HepG2 (cell line): ENCODE data around the gene OARD1. TPM values are rescaled to one million over a fixed set of nuclear protein-coding genes. Genes with fewer than 3 reads are reported as not detected.

Source experiments
- CHD2 ChIP-seq: IDR thresholded peaks from 2 replicates; pipeline ENCODE4 v1.6.1; 2011; ENCODE audit warnings: low read depth, low read length, improper control_type of control experiment
- IRF9 ChIP-seq: sonication (generic); formaldehyde crosslinking; IDR thresholded peaks from 2 replicates; pipeline ENCODE4 v1.8.0; 2022; ENCODE audit warnings: missing genetic modification reagents, mild to moderate bottlenecking, borderline replicate concordance
- JUNB ChIP-seq: sonication (generic); formaldehyde crosslinking; IDR thresholded peaks from 2 replicates; pipeline ENCODE4 v1.8.0; 2022; ENCODE audit warnings: missing genetic modification reagents, mild to moderate bottlenecking, borderline replicate concordance
- KLF12 ChIP-seq: sonication (generic); formaldehyde crosslinking; IDR thresholded peaks from 2 replicates; pipeline ENCODE4 v1.4.0; 2020; ENCODE audit warnings: missing genetic modification reagents, borderline replicate concordance
- MTERF4 ChIP-seq: sonication (generic); formaldehyde crosslinking; IDR thresholded peaks from 2 replicates; pipeline ENCODE4 v1.8.0; 2023; ENCODE audit warnings: mild to moderate bottlenecking, missing genetic modification reagents
- NCOA1 ChIP-seq: sonication (generic); formaldehyde crosslinking; IDR thresholded peaks from 2 replicates; pipeline ENCODE4 v1.9.0; 2021; ENCODE audit warnings: missing genetic modification reagents
- ONECUT2 ChIP-seq: sonication (generic); formaldehyde crosslinking; IDR thresholded peaks from 2 replicates; pipeline ENCODE4 v1.4.0; 2020; ENCODE audit warnings: missing genetic modification reagents
- SP5 ChIP-seq: IDR thresholded peaks from 2 replicates; pipeline ENCODE4 v1.6.1; 2016; ENCODE audit warnings: low read depth, borderline replicate concordance
- SSRP1 ChIP-seq: IDR thresholded peaks from 2 replicates; pipeline ENCODE4 v1.6.1; 2016; ENCODE audit warnings: control low read depth
- TBP ChIP-seq: sonication (generic); formaldehyde crosslinking; IDR thresholded peaks from 2 replicates; pipeline ENCODE4 v1.5.0; 2020; ENCODE audit warnings: missing genetic modification reagents
- TRAFD1 ChIP-seq: sonication (generic); formaldehyde crosslinking; IDR thresholded peaks from 2 replicates; pipeline ENCODE4 v1.5.1; 2020; ENCODE audit warnings: missing genetic modification reagents, mild to moderate bottlenecking, borderline replicate concordance
- YEATS2 ChIP-seq: sonication (generic); formaldehyde crosslinking; IDR thresholded peaks from 2 replicates; pipeline ENCODE4 v1.4.0; 2020; ENCODE audit warnings: missing genetic modification reagents, borderline replicate concordance
- ZMAT5 ChIP-seq: sonication (generic); formaldehyde crosslinking; IDR thresholded peaks from 2 replicates; pipeline ENCODE4 v1.5.0; 2020; ENCODE audit warnings: mild to moderate bottlenecking, low read depth, missing genetic modification reagents, borderline replicate concordance
- ZMYM3 ChIP-seq: sonication (generic); formaldehyde crosslinking; IDR thresholded peaks from 2 replicates; pipeline ENCODE4 v1.5.1; 2020; ENCODE audit warnings: mild to moderate bottlenecking, missing genetic modification reagents
- ZMYM4 ChIP-seq: sonication (generic); formaldehyde crosslinking; IDR thresholded peaks from 2 replicates; pipeline ENCODE4 v1.8.1; 2023; ENCODE audit warnings: mild to moderate bottlenecking, missing genetic modification reagents
- ZNF280D ChIP-seq: sonication (generic); formaldehyde crosslinking; IDR thresholded peaks from 2 replicates; pipeline ENCODE4 v1.5.1; 2020; ENCODE audit warnings: mild to moderate bottlenecking, missing genetic modification reagents
- ZNF576 ChIP-seq: sonication (generic); formaldehyde crosslinking; IDR thresholded peaks from 2 replicates; pipeline ENCODE4 v1.4.0; 2020; ENCODE audit warnings: mild to moderate bottlenecking, missing genetic modification reagents
- ZNF747 ChIP-seq: sonication (generic); formaldehyde crosslinking; IDR thresholded peaks from 2 replicates; pipeline ENCODE4 v1.8.1; 2023; ENCODE audit warnings: missing genetic modification reagents, mild to moderate bottlenecking, borderline replicate concordance
- ZSCAN12 ChIP-seq: sonication (generic); formaldehyde crosslinking; IDR thresholded peaks from 2 replicates; pipeline ENCODE4 v1.9.0; 2021; ENCODE audit warnings: mild to moderate bottlenecking, missing genetic modification reagents
- ZXDC ChIP-seq: sonication (generic); formaldehyde crosslinking; IDR thresholded peaks from 2 replicates; pipeline ENCODE4 v1.5.0; 2020; ENCODE audit warnings: mild to moderate bottlenecking, missing genetic modification reagents
- polyA plus RNA-seq, 8 experiments: library from polyadenylated mRNA; depleted of rRNA in 3 of 8; stranded (reverse) in 7 of 8; unstranded in 1 of 8; fragments of >200 nt; fragmentation: Illumina TruSeq in 4 of 8; extraction: Trizol in 4 of 8; gene quantifications; 2 replicates each; pipeline versions ENCODE4 v1.2.1 to v1.2.3, GENCODE V29; 2011 to 2016; ENCODE audit warnings: low read depth in 4 of 8, missing spikeins in 1 of 8, mixed read lengths in 1 of 8; ENCODE audit not compliant: insufficient read depth in 1 of 8
- total RNA-seq, 5 experiments: library from RNA; depleted of rRNA; stranded (reverse); fragments of >200 nt; fragmentation: Illumina TruSeq; extraction: Trizol; gene quantifications; 2 replicates each; pipeline ENCODE4 v1.2.3, GENCODE V29; 2016; ENCODE audit warnings: low read depth in 1 of 5

OARD1 gene
- total and polyA plus RNA-seq, 2 of the 13 experiments (the other 11 are each of a cell fraction or from before 2014, with no cell fraction given), result 18.4 to 49.0 TPM

- no peak for TF ChIP-seq ZXDC (CRISPR knock-in tag)
- TF ChIP-seq TRAFD1 (CRISPR knock-in tag), result no peak
- no peak for TF ChIP-seq NCOA1
- no peak for TF ChIP-seq ZNF280D
- TF ChIP-seq ONECUT2 (CRISPR knock-in tag), result no peak
- no peak for TF ChIP-seq CHD2
- TF ChIP-seq YEATS2 (CRISPR knock-in tag), result no peak
- TF ChIP-seq SSRP1 (CRISPR knock-in tag), result no peak
- TF ChIP-seq ZNF576 (CRISPR knock-in tag), result no peak
- peak; percentile 3; the same call in 1 of the 2 replicates for TF ChIP-seq ZNF747 (CRISPR knock-in tag)
- TF ChIP-seq TBP, result no peak
- no peak for TF ChIP-seq KLF12 (CRISPR knock-in tag)
- TF ChIP-seq ZMAT5, result no peak
- no peak for TF ChIP-seq JUNB
- TF ChIP-seq ZSCAN12 (CRISPR knock-in tag), result no peak
- TF ChIP-seq IRF9 (CRISPR knock-in tag), result no peak
- no peak for TF ChIP-seq ZMYM3 (CRISPR knock-in tag)
- TF ChIP-seq SP5 (CRISPR knock-in tag), result no peak
- TF ChIP-seq MTERF4 (CRISPR knock-in tag), result no peak
- no peak for TF ChIP-seq ZMYM4
Measured at GRCh38 chr6:41072836-41073202, 663 bp upstream of the OARD1 start, which contains the start of gene NFYA (continued).
